Nephron progenitor cell (in vitro differentiated cells): Measurements from ENCODE around the gene DSCAM.

Source experiments
- DNase-seq: peaks from one replicate; pipeline ENCODE4 v3.0.0; 2021
- H3K27ac Mint-ChIP-seq: 2 replicates; pipeline ENCODE4 v1.8.0; 2021; ENCODE audit warnings: mild to moderate bottlenecking, moderate library complexity, mixed read lengths
- H3K27me3 Mint-ChIP-seq: 2 replicates; pipeline ENCODE4 v1.8.0; 2021; ENCODE audit warnings: mild to moderate bottlenecking, low read depth, mixed read lengths; ENCODE audit not compliant: poor library complexity
- H3K36me3 Mint-ChIP-seq: 2 replicates; pipeline ENCODE4 v1.8.0; 2021; ENCODE audit warnings: low read depth, mixed read lengths
- H3K4me1 Mint-ChIP-seq: 2 replicates; pipeline ENCODE4 v1.8.0; 2021; ENCODE audit warnings: mixed read lengths
- H3K4me3 Mint-ChIP-seq: 2 replicates; pipeline ENCODE4 v1.8.0; 2021; ENCODE audit warnings: mild to moderate bottlenecking, moderate library complexity, mixed read lengths
- H3K9me3 Mint-ChIP-seq: 2 replicates; pipeline ENCODE4 v1.8.0; 2021; ENCODE audit warnings: mild to moderate bottlenecking, moderate library complexity, mixed read lengths
- CTCF ChIP-seq: fragments of 200-600 bp; sonication (generic); IDR thresholded peaks from 2 replicates; pipeline ENCODE4 v1.5.0; 2021; ENCODE audit warnings: antibody characterized with exemption

Gene DSCAM

GRCh38 chr21:40052276-40052675 lies 794.7 kb downstream of the DSCAM start:
- Mint-ChIP-seq H3K36me3 (no peaks in the 10 kb centered on the region), H3K4me1 (peaks cover 15% of the 10 kb centered on the region), H3K27me3 (peaks cover 4% of the 10 kb centered on the region), H3K9me3 (no peaks in the 10 kb centered on the region), H3K4me3 (no peak overlapping the region), H3K27ac (no peak overlapping the region)
- no peak for DNase-seq
- TF ChIP-seq CTCF, result no peak

GRCh38 chr21:40051801-40052200 lies 795.2 kb downstream of the DSCAM start:
- Mint-ChIP-seq H3K36me3 (no peaks in the 10 kb centered on the region), H3K4me1 (peaks cover 15% of the 10 kb centered on the region), H3K27me3 (peaks cover 4% of the 10 kb centered on the region), H3K9me3 (no peaks in the 10 kb centered on the region), H3K27ac (no peak overlapping the region), H3K4me3 (no peak overlapping the region)
- no peak for TF ChIP-seq CTCF
- no peak for DNase-seq

GRCh38 chr21:40049931-40050290 lies 797.0 kb downstream of the DSCAM start:
- peaks cover 15% of the 10 kb centered on the region for H3K4me1 Mint-ChIP-seq
- H3K4me3 Mint-ChIP-seq, result no peak overlapping the region
- no peak for TF ChIP-seq CTCF
- H3K36me3 Mint-ChIP-seq, result no peaks in the 10 kb centered on the region
- no peaks in the 10 kb centered on the region for H3K9me3 Mint-ChIP-seq
- DNase-seq, result no peak
- H3K27me3 Mint-ChIP-seq, result peaks cover 3% of the 10 kb centered on the region
- no peak overlapping the region for H3K27ac Mint-ChIP-seq

GRCh38 chr21:40049031-40049930 lies 797.7 kb downstream of the DSCAM start:
- H3K27ac Mint-ChIP-seq, result no peak overlapping the region
- TF ChIP-seq CTCF, result no peak
- no peak for DNase-seq

GRCh38 chr21:40047993-40048730 lies 798.8 kb downstream of the DSCAM start:
- no peak overlapping the region for H3K27ac Mint-ChIP-seq
- no peaks in the 10 kb centered on the region for H3K36me3 Mint-ChIP-seq
- DNase-seq, result no peak
- no peak for TF ChIP-seq CTCF
- no peaks in the 10 kb centered on the region for H3K9me3 Mint-ChIP-seq
- no peak overlapping the region for H3K4me3 Mint-ChIP-seq
- no peaks in the 10 kb centered on the region for H3K27me3 Mint-ChIP-seq
- H3K4me1 Mint-ChIP-seq, result peaks cover 15% of the 10 kb centered on the region

More at GRCh38 chr21:40049031-40049930, 797.7 kb downstream of the DSCAM start:
- no peaks in the 10 kb centered on the region for H3K36me3 Mint-ChIP-seq
- no peaks in the 10 kb centered on the region for H3K9me3 Mint-ChIP-seq
- H3K27me3 Mint-ChIP-seq, result no peaks in the 10 kb centered on the region
- H3K4me3 Mint-ChIP-seq, result no peak overlapping the region
- peaks cover 15% of the 10 kb centered on the region for H3K4me1 Mint-ChIP-seq
